Measurements from ENCODE around the gene PCSK4.
"Not testable (repeated sequence)": the region's sequence is repeated elsewhere in the genome, so short reads cannot be mapped to it uniquely, and the experiment has no call there.

The PCSK4 gene

GRCh38 chr19:1486720-1487575 is 3.2 kb downstream of the PCSK4 start:
- DNase-seq = no peak

- DNase-seq = no peak
Observed at GRCh38 chr19:1483979-1484428, 6.1 kb downstream of the PCSK4 start.

DNA sequence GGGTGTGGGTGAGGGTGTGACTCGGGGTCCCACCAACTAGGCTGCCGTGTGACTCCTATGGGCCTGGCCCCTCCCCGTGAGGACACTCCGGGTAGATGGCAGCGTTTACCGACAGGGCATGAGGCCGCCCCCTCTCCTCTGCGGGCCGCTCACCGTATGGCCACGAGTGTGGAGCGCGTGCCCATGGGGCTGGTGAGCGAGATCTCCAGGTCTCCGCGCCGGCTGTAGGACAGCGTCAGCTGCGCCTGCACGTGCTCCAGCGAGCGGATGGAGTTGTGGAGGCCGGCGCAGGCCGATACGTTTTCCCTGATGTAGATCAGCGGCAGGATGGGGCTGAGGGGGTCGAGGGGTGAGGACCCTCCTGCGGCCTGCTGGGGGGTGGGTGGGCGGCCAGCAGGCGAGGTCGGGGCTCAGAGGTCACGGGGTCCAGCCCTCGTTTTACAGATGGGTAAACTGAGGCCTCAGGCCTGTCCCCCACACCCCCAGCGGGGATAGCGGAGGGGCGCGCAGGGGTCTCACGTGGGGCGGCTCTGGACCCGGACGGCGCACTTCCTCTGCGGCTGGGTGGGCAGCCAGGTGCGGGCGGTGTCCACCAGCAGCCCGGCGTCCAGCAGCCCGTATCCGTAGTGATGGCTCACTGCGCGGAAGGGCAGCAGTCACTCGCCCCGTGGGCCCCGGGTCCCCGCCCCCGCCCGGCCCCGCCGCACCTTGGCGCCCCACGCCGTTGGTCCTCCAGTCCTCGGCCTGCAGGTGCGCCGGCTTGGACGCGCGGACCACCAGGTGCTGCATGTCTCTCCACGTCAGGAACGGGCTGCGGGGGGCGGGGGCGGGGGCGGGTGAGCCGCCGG is 6.8 kb downstream of the PCSK4 start:
- DNase-seq = no peak

DNA sequence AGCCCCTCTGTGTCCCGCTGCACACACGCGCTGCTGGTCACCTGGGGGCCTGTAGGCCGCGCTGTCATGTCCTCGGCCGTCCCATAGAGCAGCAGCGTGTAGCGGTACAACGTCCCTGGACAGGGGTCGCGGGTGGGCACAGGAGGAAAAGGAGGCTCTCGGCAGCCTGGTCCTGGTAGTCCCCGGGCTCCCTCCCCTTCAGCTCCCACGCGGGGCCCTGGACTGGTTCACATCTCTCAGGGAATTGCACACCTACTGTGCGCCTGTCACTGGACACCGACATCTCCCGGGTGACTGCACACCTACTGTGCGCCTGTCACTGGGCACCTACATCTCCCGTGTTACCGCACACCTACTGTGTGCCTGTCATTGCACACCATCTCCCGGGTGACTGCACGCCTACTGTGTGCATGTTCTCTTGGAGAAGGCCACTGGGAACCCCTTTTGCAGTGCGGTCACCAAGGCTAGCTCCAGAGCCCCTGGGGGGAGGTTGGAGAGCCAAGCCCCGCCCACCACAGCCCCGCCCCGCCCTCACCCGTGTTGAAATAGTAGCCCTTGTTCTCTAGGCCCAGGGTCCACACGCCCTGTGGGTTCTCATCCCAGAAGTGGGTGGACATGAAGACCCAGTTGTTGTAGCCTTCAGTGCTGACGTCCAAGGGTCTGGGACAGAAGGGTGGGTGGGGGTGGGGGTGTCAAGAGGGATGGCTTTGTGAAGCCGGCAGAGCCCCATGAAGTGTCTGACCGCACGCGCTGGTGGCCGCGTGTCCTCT is 7.6 kb downstream of the PCSK4 start:
- no peak for DNase-seq

GRCh38 chr19:1481893-1482360 is 8.2 kb downstream of the PCSK4 start:
- no peak for DNase-seq

- no peak for DNase-seq
Observed at GRCh38 chr19:1481224-1481892, 8.8 kb downstream of the PCSK4 start.

DNA sequence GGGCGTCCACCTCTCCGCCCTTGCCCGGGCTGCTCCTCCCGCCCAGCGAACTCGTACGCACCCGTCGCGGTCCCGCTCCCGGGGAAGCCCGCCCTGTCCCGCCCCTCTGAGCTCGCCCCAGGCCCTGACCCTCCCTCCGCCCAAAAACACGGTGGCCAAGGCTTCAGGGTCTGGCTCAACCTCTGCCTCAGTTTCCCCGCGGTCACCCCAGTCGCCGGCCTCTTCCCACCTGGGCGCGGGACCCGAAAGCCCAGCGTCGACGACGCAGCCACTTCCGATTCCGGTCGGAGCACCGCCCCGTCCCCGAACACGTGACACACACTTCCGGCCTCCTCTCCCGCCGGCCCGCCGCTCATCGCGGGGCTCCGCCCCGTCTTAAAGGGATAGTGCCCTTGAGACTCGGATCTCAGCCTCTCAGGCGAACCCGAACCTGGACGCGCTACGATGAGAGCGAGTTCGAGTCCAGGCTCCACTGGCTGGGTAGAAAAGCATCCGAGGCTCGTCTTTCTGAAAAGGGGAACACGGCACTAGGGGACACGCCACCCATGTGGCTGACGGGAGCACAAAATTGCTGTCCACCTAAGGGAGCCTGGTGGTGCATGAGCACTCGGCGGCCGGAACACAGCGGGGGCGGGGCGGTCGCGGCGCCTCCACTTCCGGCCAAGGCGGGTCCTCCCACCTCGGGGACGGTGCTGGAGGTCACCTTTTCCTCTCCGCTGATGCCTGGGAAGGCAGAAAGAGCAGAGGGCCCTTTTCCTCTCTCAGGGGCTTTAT is 11.0 kb downstream of the PCSK4 start, which contains the start of gene C19orf25:
C19orf25 (minus strand) TSS at position 282 of the 774 bp plus-strand sequence. CDS start 312 bp downstream, outside the sequence.
- DNase-seq = peak; percentile 90

DNA sequence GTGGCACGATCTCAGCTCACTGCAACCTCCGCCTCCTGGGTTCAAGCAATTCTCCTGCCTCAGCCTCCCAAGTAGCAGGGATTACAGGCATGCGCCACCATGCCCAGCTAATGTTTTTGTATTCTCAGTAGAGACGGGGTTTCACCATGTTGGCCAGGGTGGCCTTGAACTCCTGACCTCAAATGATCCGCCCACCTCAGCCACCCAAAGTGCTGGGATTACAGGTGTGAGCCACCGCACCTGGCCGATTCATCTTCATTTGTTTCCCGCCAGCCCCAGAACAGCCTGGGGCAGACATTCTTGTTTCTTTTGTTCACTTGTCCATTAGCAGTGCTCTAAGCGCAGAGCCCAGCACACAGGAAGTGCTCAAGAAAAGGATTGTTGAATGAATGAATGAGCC is 13.1 kb downstream of the PCSK4 start:
- not testable (repeated sequence) for DNase-seq

- DNase-seq = no peak
Observed at GRCh38 chr19:1475751-1476437, 14.3 kb downstream of the PCSK4 start.

DNA sequence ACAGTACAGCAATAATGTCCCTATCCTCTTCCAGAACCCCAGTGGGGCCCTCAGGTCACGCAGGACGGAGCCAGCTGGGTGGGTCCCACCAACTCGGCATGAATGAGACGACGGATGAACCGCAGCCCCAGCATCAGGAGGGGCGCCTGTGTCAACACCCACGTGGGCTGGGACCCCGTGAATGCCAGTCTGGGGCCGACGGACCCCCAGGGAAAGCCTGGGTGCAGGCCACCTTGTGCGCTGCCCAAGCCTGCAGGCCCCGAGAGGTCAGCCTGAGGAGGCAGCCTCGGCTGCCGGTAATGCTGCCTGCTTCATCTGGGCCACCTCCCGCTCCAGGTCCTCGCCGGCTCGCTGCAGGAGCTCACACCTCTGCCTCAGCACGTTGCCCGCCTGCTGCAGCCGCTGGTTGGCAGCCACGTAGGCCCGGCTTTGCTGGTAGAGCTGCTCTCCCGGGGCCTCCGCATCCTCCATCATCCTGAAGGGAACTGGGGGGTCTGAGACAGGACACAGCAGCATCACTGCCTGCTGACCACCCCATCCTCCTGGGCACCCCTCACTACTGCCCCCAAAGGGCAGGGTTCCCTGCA is 15.3 kb downstream of the PCSK4 start:
- DNase-seq = no peak

GRCh38 chr19:1474011-1474764 is 16.0 kb downstream of the PCSK4 start:
- no peak for DNase-seq

DNA sequence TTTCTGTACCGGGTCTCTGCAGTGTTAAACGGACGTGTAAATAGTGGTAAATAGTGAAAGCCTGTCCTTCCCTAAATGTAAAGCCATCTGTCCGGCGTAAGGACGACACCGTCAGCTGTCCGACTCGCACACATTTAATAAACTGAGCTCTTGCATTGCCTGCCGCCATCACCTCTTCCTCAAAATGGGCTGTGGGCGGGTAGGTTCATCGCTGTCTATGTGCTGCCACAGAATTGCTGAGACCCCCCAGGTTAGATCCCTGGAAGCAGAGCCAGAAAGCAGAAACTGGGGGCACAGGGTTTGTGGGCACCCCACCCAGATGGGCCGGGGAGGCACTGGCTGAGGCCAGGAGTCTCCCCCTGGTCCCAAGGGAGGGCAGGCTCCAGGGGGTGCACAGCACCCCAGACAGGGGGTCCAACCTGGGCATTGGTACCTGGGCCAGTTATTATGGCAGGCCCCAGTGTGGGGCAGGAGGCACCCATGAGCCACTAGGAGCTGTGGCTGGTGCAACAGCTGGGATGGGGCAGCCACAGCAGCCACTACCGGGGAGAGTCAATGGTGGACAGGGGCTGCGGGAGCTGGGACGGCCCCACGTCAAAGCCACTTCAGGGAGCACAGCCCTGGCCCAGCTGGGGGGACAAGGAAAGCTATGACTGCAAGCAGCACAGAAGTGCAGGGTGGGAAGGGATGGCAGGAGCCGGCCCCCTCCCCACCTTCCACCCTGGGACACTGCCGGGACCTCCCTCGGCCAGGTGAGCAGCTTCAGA is 16.9 kb downstream of the PCSK4 start:
- DNase-seq = no peak

GRCh38 chr19:1472231-1473084 is 17.7 kb downstream of the PCSK4 start:
- DNase-seq = no peak

DNA sequence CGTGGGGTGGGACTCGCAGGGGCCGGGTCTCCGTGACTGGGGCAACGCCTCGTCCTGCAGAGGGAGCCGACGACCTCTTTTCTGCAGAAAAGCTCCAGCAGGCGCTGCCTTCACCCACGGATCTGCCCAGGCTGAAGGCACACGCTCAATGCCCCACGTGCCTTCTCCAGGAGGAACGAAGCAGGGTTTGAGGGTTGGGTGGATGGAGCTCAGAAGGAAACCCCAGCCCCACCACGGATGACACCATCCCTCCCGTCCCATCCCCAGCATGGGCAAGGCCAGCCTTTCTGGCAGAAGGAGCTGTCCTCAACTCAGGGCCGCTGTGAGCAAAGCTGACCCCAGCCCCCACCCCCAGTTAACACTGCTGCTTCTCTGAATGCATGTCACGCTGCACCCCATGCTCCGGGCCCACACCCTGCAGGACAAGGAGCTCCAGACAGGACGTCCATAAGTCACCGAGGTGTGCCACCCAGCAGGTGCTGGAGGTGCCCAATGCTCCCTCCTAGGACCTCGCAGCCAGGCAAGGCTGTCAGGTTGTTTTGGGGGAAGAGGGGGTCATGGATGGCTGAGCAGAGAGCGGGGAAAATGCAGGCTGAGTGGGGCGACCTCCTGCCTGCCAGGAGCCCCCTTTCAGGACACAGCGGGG is 18.5 kb downstream of the PCSK4 start:
- DNase-seq = no peak

- DNase-seq = no peak
Observed at GRCh38 chr19:1471010-1471514, 19.1 kb downstream of the PCSK4 start.

- DNase-seq = peak; percentile 90
Observed at GRCh38 chr19:1470305-1471009, 19.7 kb downstream of the PCSK4 start.

GRCh38 chr19:1470055-1470304 is 20.2 kb downstream of the PCSK4 start:
- no peak for DNase-seq
